A673 (cell line): ENCODE measurements around the gene NKIRAS2.

ENCODE experiments used
- EZH2 ChIP-seq: fragments of 200-600 bp; sonication (generic); IDR thresholded peaks from 2 replicates; pipeline ENCODE4 v1.6.1; 2017; ENCODE audit warnings: borderline replicate concordance, low read depth, mild to moderate bottlenecking, mixed read lengths, antibody characterized with exemption, low read length; ENCODE audit not compliant: poor library complexity, severe bottlenecking
- TF ChIP-seq, protein P1 (sequence below): fragments of 300-800, 200-600 bp; sonication (generic); conservative IDR thresholded peaks from 2 replicates; pipeline ENCODE4 v1.5.1; 2017; ENCODE audit warnings: low read depth, mild to moderate bottlenecking, antibody characterized with exemption, low read length, moderate library complexity, mixed read lengths

DNA sequence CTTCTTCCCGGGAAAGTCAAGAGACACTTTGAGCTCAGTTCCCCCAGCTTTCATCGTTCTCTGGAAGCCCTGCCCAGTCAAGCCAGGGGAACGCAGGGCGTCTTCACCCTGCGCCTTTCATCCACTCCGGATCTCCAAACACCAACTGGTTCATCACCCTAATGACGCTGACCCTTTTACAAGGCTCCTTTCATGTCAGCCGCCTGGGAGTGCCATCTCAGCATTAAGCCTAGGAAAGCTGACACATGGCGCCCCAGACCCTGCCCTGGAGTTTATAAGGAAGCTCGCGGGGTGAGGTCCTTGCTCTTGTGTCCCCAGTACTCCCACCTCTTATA, 2.1 kb upstream of the NKIRAS2 start:
- TF ChIP-seq, protein P1, sequence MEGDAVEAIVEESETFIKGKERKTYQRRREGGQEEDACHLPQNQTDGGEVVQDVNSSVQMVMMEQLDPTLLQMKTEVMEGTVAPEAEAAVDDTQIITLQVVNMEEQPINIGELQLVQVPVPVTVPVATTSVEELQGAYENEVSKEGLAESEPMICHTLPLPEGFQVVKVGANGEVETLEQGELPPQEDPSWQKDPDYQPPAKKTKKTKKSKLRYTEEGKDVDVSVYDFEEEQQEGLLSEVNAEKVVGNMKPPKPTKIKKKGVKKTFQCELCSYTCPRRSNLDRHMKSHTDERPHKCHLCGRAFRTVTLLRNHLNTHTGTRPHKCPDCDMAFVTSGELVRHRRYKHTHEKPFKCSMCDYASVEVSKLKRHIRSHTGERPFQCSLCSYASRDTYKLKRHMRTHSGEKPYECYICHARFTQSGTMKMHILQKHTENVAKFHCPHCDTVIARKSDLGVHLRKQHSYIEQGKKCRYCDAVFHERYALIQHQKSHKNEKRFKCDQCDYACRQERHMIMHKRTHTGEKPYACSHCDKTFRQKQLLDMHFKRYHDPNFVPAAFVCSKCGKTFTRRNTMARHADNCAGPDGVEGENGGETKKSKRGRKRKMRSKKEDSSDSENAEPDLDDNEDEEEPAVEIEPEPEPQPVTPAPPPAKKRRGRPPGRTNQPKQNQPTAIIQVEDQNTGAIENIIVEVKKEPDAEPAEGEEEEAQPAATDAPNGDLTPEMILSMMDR: no peak
- no peak for TF ChIP-seq EZH2
